Muscle of back (tissue), 13 donors: ENCODE measurements around the gene CCL19. TPM values are rescaled to one million over a fixed set of nuclear protein-coding genes. Genes with fewer than 3 reads are reported as not detected.
"Not testable (repeated sequence)": the region's sequence is repeated elsewhere in the genome, so short reads cannot be mapped to it uniquely, and the experiment has no call there.

ENCODE experiments used
- DNase-seq, 3 donors: peaks; one replicate each; pipeline versions ENCODE4 v3.0.0 to v3.0.0-alpha.2; 2013
- long read RNA-seq, 9 donors: transcript quantifications; one replicate each; lab custom pipeline, GENCODE V29; 2026
- polyA plus RNA-seq, 10 donors: library from polyadenylated mRNA; unstranded; fragments of 120-200 nt; gene quantifications; one replicate each; pipeline ENCODE4 v1.2.1, GENCODE V29; 2013; ENCODE audit not compliant: insufficient read length in 10 of 10

The CCL19 gene
- polyA plus RNA-seq, result 10 to 100 TPM in 1 of 10 donors, 1 to 10 TPM in 3, not detected in 6; 1.5 to 12.3 (median 6.0) TPM
- long read RNA-seq, donor 1, result 0 reads
- long read RNA-seq, donor 2, result 0 reads
- long read RNA-seq, donor 3, result 0 reads
- long read RNA-seq, donor 4, result 0 reads
- long read RNA-seq, donor 5, result 0 reads
- long read RNA-seq, donor 6, transcript CCL19-201 (4 exons, 687 nt), result major isoform, 5 of 5 reads
- long read RNA-seq, donor 6, partial matches to known transcripts, result 0 of 5 reads
- long read RNA-seq, donor 6, other reads (novel, unspliced or antisense), result 0 of 5 reads
- long read RNA-seq, donor 7, result 0 reads
- long read RNA-seq, donor 8, result 0 reads
- long read RNA-seq, donor 9, result 0 reads

DNA sequence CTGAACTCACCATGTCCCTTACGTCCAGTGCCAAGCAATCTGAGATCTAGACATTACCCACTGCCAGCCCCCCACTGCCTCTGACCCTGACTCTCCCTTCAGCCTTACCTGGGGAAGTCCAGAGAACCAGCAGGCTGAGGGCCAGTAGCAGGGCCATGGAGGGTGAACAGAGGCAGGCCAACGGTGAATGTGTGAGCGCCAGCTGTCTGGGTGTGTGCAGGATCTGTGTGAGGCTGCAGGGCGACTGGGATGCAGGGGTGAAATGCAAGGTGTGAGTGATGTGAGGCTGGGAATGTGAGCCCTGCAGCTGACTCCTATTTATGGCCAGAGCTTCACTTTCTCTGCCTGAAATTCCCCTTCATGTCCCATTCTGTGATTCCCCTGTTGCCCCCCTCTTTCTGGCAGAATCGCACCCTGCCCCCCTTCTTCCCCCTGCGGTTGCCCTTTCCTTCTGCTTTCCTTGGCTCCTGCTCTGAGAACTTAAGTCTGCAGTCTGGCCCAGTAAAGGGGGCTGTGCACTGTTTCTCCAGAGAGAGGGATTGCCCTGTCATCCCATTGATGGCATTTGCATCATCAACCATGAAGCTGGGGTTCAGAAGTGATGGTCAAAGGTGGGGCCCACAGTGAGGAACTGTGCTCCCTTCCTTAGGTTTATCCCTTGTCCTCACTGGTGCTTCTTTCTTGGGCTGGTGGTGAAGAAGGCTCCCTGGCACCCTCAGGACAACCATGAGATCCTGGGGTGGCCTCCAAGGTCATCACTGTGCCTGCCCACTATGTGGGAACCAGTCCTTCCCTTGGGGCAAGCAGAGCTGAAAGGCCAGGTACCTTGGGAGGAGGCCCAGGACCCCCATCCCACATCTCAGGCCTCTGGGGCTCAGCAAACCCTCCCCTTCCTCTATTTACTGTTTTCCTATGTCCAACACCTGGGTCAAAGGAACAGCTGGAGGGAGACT is at the start of gene CCL19:
Gene CCL19, minus strand, starts transcription at position 294 of the 953 bp plus-strand sequence. Its CDS starts 137 bp downstream, at position 157.
- DNase-seq, result no peak

DNA sequence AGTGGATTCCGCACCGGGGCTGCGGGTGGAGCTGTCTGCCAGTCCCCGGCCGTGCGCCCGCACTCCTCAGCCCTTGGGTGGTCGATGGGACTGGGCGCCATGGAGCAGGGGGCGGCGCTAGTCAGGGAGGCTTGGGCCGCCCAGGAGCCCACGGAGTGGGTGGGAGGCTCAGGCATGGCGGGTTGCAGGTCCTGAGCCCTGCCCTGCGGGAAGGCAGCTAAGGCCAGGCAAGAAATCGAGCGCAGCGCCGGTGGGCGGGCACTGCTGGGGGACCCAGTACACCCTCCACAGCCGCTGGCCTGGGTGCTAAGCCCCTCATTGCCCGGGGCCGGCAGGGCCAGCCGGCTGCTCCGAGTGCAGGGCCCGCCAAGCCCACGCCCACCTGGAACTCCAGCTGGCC is 49.1 kb upstream of the CCL19 start:
- DNase-seq, result not testable (repeated sequence)

DNA sequence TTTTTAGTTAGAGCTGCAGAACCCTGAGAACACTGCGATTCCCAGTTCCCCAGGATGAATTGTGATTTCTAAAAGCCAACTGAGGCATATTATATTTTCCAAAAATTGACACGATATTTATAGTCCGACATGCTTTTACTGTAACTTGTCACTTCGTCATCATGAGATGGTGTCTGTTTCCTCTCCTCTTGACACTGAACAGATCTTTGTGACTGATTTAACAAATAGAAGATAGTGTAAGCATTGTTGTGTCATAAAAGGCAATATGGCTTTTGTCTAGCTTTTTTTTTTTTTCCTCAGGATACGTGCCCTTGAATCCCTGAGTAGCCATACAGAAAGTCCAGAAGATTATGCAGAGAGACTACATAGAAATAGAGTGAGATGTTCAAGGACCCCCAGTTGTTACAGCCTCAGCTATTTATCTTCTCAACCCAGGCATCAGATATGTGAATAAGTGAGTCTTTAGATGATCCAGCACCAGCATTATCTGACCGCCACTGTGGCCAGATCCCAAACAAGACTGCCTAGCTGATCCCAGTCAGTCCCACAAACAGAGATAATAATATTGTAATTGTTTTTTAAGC is 46.7 kb upstream of the CCL19 start:
- no peak for DNase-seq

GRCh38 chr9:34734720-34735119 is 43.6 kb upstream of the CCL19 start:
- DNase-seq, result no peak

DNA sequence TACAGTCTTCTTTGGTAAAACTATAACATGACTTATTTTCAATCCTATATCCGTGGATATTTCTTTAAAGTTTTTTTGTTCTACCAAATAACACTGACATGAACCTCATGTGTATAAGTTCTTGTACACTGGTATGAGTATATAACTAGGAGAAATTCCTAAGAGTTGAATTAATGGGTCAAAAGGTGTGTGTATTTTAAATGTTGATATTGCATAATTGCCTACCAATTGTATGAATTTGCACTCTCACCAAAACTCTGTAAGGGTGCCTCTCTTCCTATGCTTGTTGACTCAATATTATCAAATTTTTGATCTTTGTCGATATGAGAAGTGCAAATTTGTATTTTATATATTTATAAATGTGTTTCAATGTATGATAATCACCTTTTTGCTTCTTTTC is 41.8 kb upstream of the CCL19 start:
- no peak for DNase-seq

GRCh38 chr9:34732478-34732877 is 41.4 kb upstream of the CCL19 start:
- no peak for DNase-seq

GRCh38 chr9:34723141-34723540 is 32.1 kb upstream of the CCL19 start:
- no peak for DNase-seq

GRCh38 chr9:34719769-34720025 is 28.6 kb upstream of the CCL19 start:
- DNase-seq, result not testable (repeated sequence)

GRCh38 chr9:34719021-34719768 is 28.1 kb upstream of the CCL19 start:
- DNase-seq, result no peak

- no peak for DNase-seq
Observed at GRCh38 chr9:34717996-34718614, 27.0 kb upstream of the CCL19 start.

DNA sequence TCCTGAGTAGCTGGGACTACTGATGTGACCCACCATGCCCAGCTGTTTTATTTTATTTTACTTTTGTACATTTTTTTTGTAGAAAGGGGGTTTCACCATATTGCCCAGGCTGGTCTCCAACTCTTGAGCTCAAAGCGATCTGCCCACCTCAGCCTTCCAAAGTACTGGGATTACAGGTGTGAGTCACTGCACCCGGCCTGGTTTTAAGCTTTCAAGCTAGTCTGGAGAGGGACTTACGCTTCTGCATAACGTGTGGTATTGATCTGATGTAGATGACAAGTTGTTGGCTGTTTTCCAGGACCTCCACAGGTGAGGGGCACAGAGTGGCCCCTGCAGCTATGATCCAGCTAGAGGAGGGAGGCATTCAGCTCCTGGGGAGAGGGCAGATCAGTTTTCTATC is 25.6 kb upstream of the CCL19 start:
- DNase-seq, result no peak

DNA sequence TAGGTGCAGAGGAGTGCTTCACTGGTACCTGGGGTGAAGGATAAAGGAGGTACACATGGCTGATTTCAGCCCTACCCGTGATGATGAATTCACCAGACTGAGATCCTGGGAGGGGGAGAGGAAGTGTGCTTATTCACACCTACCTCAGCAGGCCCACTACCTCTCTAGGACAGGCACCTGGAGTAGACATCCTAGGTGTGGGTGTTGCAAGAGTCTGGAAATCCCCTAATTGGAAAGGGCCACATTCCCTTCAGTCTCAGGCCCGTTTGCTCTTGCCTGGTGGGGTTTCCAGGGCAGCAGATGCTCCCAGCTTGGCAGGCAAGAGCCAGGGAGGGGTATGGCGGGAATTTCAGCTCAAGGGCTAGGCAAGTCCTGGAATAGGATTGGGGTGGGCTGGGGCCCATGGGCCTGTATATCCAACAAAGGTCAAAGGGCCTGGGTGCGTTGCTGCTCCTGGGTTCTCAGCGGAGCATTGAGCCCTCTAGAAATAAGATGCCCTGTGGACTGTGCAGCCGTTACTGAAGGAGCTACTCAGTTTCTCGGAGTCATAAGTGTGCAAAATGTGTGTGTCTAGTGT is 24.7 kb upstream of the CCL19 start:
- DNase-seq, result no peak

GRCh38 chr9:34714007-34714406 is 22.9 kb upstream of the CCL19 start:
- DNase-seq, result no peak

DNA sequence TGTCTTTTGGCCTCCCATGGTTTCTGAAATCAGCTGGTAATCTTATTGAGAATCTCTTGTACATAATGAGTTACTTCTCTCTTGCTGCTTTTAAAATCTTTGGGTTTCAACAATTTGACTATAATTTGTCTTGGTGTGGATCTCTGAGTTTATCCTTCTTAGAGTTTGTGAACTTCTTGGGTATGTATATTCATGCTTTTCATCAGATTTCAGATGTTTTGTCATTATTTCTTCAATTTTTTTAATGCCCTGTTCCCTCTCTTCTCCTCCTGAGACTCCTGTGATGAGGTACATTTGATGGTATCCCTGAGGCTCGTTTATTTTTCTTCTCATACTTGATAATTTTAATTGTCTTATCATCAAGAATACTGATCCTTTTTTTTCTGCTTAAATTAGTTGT is 21.1 kb upstream of the CCL19 start:
- no peak for DNase-seq

GRCh38 chr9:34710023-34710422 is 18.9 kb upstream of the CCL19 start, which contains the start of gene CCL21:
CCL21 (minus strand) TSS chr9:34710136; CDS start chr9:34710066, 70 bp downstream.
- peak in 2 of 3 donors; percentile 32 to 62 for DNase-seq

DNA sequence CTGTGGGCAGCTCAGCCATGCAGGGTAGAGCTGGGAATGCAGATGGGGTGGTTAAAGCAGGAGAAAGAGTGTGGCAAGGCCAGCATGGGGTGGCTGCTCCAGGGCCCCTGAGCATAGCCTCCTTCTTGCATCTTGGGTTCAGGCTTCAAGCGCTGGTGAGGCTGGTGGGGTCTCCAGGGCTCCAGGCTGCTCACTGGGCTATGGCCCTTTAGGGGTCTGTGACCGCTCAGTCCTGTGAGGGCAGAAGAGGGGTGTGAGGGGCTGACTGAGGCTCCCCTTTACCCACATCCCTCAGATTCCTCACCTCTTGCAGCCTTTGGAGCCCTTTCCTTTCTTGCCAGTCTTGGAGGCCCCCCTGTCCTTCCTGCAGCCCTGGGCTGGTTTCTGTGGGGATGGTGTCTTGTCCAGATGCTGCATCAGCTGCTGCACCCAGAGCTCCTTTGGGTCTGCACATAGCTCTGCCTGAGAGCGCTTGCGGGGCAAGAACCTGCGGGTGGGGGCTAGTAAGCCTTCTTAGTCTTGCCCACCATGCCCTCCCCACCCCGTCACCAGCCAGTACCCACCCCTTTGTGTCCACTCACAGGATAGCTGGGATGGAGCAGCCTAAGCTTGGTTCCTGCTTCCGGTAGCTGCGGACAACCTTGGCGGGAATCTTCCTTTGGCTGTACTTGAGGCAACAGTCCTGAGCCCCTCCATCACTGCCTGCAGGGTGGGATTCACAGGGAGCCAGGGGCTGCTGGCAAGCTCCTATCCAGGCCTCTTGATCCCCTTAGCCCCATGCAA is 18.3 kb upstream of the CCL19 start:
- no peak for DNase-seq

- no peak for DNase-seq
Observed at GRCh38 chr9:34707130-34707529, 16.1 kb upstream of the CCL19 start.

DNA sequence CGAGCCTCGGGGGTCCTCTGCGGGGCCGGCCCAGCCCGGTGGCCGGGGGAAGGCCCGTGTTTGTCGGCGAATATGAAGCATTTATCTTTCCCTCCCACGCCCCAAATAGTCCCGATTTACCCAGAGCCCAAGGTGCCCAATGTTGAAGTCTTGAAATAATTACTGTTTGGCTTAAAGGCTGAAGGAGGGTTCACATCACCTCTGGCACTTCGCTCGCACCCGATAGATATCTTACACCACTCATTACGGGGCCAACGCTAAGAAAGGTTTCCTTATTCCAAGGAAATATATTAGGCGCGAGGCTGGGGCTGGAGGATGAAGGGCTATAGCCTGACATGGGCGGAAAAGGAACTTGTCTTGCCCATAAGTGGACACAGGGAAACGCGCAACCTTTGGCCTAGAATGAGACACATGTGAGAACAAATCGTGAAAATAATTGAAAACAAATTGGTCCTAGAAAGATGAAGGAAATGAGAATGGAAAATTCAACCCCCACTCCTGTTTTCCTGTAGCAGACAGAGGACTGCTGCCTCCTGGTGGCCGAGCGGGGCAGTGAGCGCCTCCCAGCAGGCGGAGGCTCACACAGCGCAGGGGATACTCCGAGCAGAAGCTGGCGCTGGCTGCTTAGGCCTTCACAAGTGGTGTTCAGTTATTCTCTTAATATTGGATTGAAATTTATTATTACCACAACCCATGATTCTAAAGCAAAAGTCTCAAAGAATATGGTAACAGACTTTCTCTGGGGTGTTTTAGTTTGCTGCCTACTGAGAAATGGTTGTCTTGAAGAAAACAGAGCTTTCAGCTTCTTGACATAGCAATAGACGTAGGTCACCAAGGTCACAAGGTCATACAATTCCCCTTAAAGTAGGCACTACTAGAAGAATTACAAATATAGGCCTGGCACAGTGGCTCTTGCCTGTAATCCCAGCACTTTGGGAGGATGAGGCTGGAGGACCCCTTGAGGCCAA is 11.0 kb upstream of the CCL19 start:
- peak; percentile 71 to 92 (median 86) for DNase-seq
